Measurements from ENCODE around the gene CASKIN2. TPM values are rescaled to one million over a fixed set of nuclear protein-coding genes. Genes with fewer than 3 reads are reported as not detected.

CASKIN2 gene
- total and polyA plus RNA-seq, 10 of the 15 experiments (the other 5 are each of a cell fraction or from before 2014, with no cell fraction given): 0.02 to 2.7 (median 0.44) TPM; not detected in 1

DNA sequence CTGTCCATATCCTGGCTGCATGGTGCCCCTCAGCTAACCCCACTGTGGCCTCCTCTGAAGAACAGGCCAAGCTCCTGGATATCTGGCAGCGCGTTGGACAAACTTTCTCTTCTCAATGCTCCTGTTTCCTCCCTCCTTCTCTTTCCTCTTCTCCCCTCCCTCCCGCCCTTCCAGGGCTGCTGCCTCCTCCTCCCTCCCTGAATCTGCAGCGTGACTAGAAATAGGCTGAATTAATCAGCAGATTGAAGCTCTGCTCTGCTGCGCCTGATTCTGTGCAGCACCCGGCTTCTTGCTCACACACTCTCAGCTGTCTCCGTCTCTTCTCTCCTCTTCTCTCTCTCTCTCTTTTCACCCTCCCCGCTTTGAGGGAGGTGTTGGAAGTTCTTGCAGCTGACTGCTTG lies 39.1 kb downstream of the CASKIN2 start (continued):
- no peak for TF ChIP-seq SIX5 (IDR thresholded peaks at IDR 0.05; ENCODE audit: low read depth, low read length, severe bottlenecking)
- no peak for TF ChIP-seq WRNIP1 (IDR thresholded peaks at IDR 0.05; ENCODE audit: borderline replicate concordance, low read depth, low read length)
- no peak for TF ChIP-seq SMAD5 (IDR thresholded peaks at IDR 0.05; ENCODE audit: low read depth)
- TF ChIP-seq ZBED1 (IDR thresholded peaks at IDR 0.05; ENCODE audit: borderline replicate concordance): no peak

DNA sequence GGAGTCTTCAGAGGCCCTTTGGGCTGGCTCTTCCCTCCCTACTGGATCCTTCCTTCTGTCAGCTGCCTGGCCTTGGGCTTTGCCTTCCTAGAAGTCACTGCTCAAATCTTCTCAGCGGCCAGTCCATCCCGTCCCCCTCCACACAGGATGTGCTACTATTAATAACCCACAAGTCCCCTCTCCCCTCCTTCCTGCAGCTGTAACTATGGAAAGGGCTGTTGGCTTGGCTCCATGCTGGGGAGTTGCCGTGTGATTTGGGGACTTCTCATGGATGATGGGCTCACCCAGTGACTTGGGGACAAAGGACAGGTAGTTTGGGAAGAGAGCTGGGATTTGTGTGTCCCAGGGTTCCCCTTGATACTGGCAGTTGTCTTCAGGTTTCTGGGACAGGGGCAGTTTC lies 39.5 kb downstream of the CASKIN2 start:
- Histone ChIP-seq H3K27ac (ENCODE audit: control insufficient read depth, insufficient read depth) (no peak overlapping the region), H4K20me1 (ENCODE audit: control insufficient read depth, insufficient read depth) (no peaks in the 10 kb centered on the region), H3K27me3 (replicated peaks in 1 of 2; ENCODE audit: control insufficient read depth in 2 of 2, insufficient read depth in 2 of 2, low read length in 1 of 2) (no peaks in the 10 kb centered on the region), H3K36me3 (ENCODE audit: control insufficient read depth in 2 of 2, insufficient read depth in 2 of 2, low read length in 1 of 2) (peaks cover 6 to 12% of the 10 kb centered on the region in 2 experiments; a peak in 3 of 4 replicates), H3K4me2 (ENCODE audit: control insufficient read depth, insufficient read depth) (no peak overlapping the region), H3K9ac (ENCODE audit: control insufficient read depth, insufficient read depth, low read length) (no peak overlapping the region), H3K79me2 (ENCODE audit: control insufficient read depth, insufficient read depth, low read length) (no peaks in the 10 kb centered on the region), H3K9me3 (replicated peaks; ENCODE audit: control insufficient read depth, insufficient read depth, low read length) (no peaks in the 10 kb centered on the region), H3K4me1 (ENCODE audit: control insufficient read depth, insufficient read depth, low read length) (no peaks in the 10 kb centered on the region), H2AFZ (ENCODE audit: control insufficient read depth, low read depth, low read length) (no peak overlapping the region), H3K4me3 (no peak overlapping the region)
- RAD21 ChIA-PET (ENCODE audit: unreplicated experiment): no interaction called here
- ATAC-seq: no peak
- no peak for DNase-seq (ENCODE audit: low read depth, low spot score)
- POLR2A ChIA-PET: no interaction called here
- intact Hi-C loops (cut with micrococcal nuclease; ENCODE audit: unreplicated experiment): no loop called here
- CTCF ChIA-PET: no interaction called here
- no TSS peak for BruUV-seq (replicated peaks)
- FAIRE-seq: no peak
- TF ChIP-seq ZNF207 (IDR thresholded peaks at IDR 0.05; ENCODE audit: borderline replicate concordance) (no peak), SUPT20H (IDR thresholded peaks at IDR 0.05; ENCODE audit: borderline replicate concordance, control insufficient read depth, low read depth, low read length) (no peak), IKZF1 (conservative IDR thresholded peaks at IDR 0.05) (no peak), RAD21 (IDR thresholded peaks at IDR 0.05; ENCODE audit: insufficient read depth, low read depth, low read length) (no peak), SPI1 (IDR thresholded peaks at IDR 0.05; ENCODE audit: borderline replicate concordance, insufficient read depth, low read depth, low read length) (no peak), NRF1 (conservative IDR thresholded peaks at IDR 0.05; ENCODE audit: low read depth, low read length) (no peak), JUNB (IDR thresholded peaks at IDR 0.05) (no peak), NBN (IDR thresholded peaks at IDR 0.05) (no peak), PML (IDR thresholded peaks at IDR 0.05; ENCODE audit: low read length) (no peak), SMAD5 (IDR thresholded peaks at IDR 0.05; ENCODE audit: low read depth) (no peak), NFYB (IDR thresholded peaks at IDR 0.05; ENCODE audit: insufficient read depth, low read depth, low read length) (no peak), ZNF384 (IDR thresholded peaks at IDR 0.05; ENCODE audit: borderline replicate concordance, low read depth, low read length) (no peak), EGR1 (IDR thresholded peaks at IDR 0.05; ENCODE audit: borderline replicate concordance in 1 of 2, low read depth in 2 of 2, low read length in 2 of 2) (no peak), BHLHE40 (IDR thresholded peaks at IDR 0.05; ENCODE audit: borderline replicate concordance in 1 of 2, low read depth in 2 of 2, low read length in 1 of 2) (no peak), HDGF (IDR thresholded peaks at IDR 0.05) (no peak)
- TF ChIP-seq, protein P1, sequence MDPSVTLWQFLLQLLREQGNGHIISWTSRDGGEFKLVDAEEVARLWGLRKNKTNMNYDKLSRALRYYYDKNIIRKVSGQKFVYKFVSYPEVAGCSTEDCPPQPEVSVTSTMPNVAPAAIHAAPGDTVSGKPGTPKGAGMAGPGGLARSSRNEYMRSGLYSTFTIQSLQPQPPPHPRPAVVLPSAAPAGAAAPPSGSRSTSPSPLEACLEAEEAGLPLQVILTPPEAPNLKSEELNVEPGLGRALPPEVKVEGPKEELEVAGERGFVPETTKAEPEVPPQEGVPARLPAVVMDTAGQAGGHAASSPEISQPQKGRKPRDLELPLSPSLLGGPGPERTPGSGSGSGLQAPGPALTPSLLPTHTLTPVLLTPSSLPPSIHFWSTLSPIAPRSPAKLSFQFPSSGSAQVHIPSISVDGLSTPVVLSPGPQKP (IDR thresholded peaks at IDR 0.05; ENCODE audit: low read depth, low read length): no peak
- TF ChIP-seq, protein P2, sequence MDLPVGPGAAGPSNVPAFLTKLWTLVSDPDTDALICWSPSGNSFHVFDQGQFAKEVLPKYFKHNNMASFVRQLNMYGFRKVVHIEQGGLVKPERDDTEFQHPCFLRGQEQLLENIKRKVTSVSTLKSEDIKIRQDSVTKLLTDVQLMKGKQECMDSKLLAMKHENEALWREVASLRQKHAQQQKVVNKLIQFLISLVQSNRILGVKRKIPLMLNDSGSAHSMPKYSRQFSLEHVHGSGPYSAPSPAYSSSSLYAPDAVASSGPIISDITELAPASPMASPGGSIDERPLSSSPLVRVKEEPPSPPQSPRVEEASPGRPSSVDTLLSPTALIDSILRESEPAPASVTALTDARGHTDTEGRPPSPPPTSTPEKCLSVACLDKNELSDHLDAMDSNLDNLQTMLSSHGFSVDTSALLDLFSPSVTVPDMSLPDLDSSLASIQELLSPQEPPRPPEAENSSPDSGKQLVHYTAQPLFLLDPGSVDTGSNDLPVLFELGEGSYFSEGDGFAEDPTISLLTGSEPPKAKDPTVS (IDR thresholded peaks at IDR 0.05; ENCODE audit: low read depth, low read length): no peak
- TF ChIP-seq, protein P3, sequence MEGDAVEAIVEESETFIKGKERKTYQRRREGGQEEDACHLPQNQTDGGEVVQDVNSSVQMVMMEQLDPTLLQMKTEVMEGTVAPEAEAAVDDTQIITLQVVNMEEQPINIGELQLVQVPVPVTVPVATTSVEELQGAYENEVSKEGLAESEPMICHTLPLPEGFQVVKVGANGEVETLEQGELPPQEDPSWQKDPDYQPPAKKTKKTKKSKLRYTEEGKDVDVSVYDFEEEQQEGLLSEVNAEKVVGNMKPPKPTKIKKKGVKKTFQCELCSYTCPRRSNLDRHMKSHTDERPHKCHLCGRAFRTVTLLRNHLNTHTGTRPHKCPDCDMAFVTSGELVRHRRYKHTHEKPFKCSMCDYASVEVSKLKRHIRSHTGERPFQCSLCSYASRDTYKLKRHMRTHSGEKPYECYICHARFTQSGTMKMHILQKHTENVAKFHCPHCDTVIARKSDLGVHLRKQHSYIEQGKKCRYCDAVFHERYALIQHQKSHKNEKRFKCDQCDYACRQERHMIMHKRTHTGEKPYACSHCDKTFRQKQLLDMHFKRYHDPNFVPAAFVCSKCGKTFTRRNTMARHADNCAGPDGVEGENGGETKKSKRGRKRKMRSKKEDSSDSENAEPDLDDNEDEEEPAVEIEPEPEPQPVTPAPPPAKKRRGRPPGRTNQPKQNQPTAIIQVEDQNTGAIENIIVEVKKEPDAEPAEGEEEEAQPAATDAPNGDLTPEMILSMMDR (IDR thresholded peaks at IDR 0.05 in 2 of 3, conservative IDR thresholded peaks at IDR 0.05 in 1 of 3; ENCODE audit: control insufficient read depth in 2 of 3, extremely low read depth in 1 of 3, insufficient read depth in 1 of 3, low read depth in 3 of 3, low read length in 3 of 3): no peak
- WGBS (ENCODE audit: insufficient coverage, insufficient replicate concordance, low lambda C conversion rate, missing lambda C conversion rate): 100% methylated on average over 3 of the region's 3 CpGs
- in situ Hi-C loops (cut with MboI): no loop called here
- SMC1A ChIA-PET (ENCODE audit: uncharacterized antibody, unreplicated experiment): no interaction called here

Data from GM12878 (cell line).